GM21528 (cell line): Measurements from ENCODE around the gene C1orf174.

ENCODE experiments used
- ATAC-seq: cut with Tn5 transposase; IDR thresholded peaks from one replicate; pipeline ENCODE4 v1.9.1; 2021; ENCODE audit warnings: mild to moderate bottlenecking, moderate library complexity; ENCODE audit not compliant: unreplicated experiment, low FRiP score

The C1orf174 gene

GRCh38 chr1:3842912-3843311 is 57.2 kb downstream of the C1orf174 start:
- no peak for ATAC-seq

- no peak for ATAC-seq
Observed at GRCh38 chr1:3841491-3841890, 58.6 kb downstream of the C1orf174 start.
